Activated naive CD8-positive, alpha-beta T cell treated with anti-CD3 and anti-CD28 coated beads, Interleukin-2, amount 10 ng/mL, durations not matched to agents 7 days and 5 days (primary cell): ENCODE data around the gene MYD88. TPM values are rescaled to one million over a fixed set of nuclear protein-coding genes. Genes with fewer than 3 reads are reported as not detected.

Experiments used
- ATAC-seq: fragments of 150-1000 bp; cut with Tn5 transposase; one replicate; pipeline ENCODE4 v1.10.0; 2021; ENCODE audit warnings: low read depth, moderate library complexity
- POLR2A ChIA-PET: fragments of 350-600 bp; sonication (Branson Sonifier 250); formaldehyde crosslinking; loops from one replicate; lab custom pipeline; 2021; ENCODE audit warnings: antibody characterized with exemption; lab: Charles Lee
- DNase-seq: peaks from one replicate; pipeline ENCODE4 v3.0.0; 2021
- H3K27ac Mint-ChIP-seq: one replicate; pipeline ENCODE4 v1.8.0; 2022; ENCODE audit warnings: mild to moderate bottlenecking, mixed read lengths
- H3K27me3 Mint-ChIP-seq: one replicate; pipeline ENCODE4 v1.8.0; 2022; ENCODE audit warnings: mild to moderate bottlenecking, moderate library complexity, mixed read lengths
- H3K36me3 Mint-ChIP-seq: one replicate; pipeline ENCODE4 v1.8.0; 2021; ENCODE audit warnings: mild to moderate bottlenecking, mixed read lengths
- H3K4me1 Mint-ChIP-seq: one replicate; pipeline ENCODE4 v1.8.0; 2021; ENCODE audit warnings: mixed read lengths
- H3K4me3 Mint-ChIP-seq: one replicate; pipeline ENCODE4 v1.8.0; 2022; ENCODE audit warnings: mild to moderate bottlenecking, moderate library complexity, mixed read lengths
- H3K9me3 Mint-ChIP-seq: one replicate; pipeline ENCODE4 v1.8.0; 2021; ENCODE audit warnings: mixed read lengths
- total RNA-seq, 2 experiments: library from RNA; stranded (reverse); gene quantifications; one replicate each; pipeline ENCODE4 v1.2.3, GENCODE V29; 2021

MYD88 gene
- total RNA-seq, 2 experiments from 2014 or later = 68.5 to 70.6 TPM

DNA sequence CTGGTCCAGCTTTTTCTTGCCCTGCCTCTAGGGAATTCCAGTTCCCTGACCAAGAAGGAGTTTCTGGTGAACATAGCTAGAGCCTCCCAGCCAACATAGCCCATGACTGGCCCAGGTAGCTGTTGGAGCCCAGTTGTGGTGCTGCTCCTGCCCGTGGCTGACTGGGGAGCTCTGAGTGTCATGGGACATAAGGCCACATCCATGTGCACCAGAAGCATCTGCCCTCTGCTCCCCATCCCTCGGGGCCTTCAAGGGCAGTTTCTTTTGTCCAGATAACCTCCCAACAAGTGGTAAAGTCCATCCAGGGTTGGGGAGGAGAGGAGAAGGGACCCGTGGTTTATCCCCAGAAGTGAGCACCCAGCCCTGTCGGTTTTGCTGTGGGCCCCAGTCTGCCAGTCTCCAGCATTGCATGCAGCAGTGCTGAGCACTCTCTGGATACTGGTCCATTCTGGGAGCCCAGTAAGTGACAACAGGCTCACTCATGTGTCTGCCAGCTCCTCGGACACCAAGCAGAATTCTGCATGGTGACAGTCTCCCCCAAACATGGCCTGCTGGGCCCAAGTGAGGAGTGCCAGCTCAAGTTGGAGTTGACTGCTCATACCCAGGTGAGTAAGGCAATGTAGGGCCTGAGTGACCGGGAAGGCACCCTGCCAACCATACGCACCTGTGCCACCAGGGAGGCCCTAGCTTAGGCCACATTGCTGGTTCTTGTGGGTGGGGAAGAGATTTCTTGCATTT is 30.4 kb upstream of the MYD88 start:
- Mint-ChIP-seq H3K4me3 (no peak overlapping the region), H3K27me3 (peaks cover 9% of the 10 kb centered on the region), H3K27ac (no peak overlapping the region), H3K4me1 (no peaks in the 10 kb centered on the region), H3K36me3 (no peaks in the 10 kb centered on the region), H3K9me3 (peaks cover 2% of the 10 kb centered on the region)
- ATAC-seq (no peak), DNase-seq (no peak)
- POLR2A ChIA-PET = no interaction called here

DNA sequence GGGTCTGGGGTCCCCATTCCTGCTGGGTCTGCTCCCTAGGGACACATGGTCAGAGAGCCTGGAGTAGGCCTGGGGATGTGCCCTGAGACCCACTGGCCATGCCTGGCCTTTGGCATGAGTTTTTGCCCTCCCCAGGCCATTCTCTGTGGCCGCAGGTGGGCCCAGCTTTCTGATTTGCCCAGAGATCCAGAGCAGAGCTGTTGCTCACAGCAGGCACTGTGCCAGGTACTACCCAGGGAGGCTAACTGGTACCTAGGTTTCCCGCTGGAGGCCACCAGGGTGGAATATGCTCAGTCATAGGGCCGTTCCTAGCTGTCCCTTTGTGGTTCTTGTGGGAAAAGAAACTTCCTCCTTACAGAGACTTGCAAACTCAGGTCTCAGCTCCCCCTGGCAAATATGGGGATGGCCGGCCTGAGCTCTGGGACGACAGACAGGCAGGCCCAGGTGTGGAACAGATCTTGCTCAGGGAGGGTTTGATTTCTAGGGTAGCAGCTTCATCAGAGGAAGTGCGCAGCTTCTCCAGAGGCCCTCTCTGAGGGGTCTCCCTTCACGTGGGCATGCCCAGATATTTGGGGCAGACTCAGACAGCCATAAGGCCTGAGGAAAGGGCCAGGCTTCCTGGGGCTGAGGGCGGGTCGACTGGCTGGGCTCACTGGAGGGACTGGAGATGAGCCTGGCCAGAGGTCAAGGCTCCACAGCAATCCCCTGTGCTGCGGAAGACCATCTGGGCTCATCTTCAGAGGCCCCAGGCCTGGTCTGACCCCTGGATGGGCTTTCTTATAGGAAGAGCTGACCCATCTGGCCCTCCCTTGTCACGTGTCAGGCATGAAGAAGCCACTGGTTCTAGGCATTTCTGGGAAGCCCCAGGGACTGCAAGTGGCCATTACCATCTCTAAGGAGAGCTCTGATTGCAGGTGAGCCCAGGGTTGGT is 29.5 kb upstream of the MYD88 start:
- H3K36me3 Mint-ChIP-seq = no peaks in the 10 kb centered on the region
- H3K4me1 Mint-ChIP-seq = no peaks in the 10 kb centered on the region
- H3K9me3 Mint-ChIP-seq = peaks cover 2% of the 10 kb centered on the region
- H3K27ac Mint-ChIP-seq = no peak overlapping the region
- H3K4me3 Mint-ChIP-seq = no peak overlapping the region
- peaks cover 6% of the 10 kb centered on the region for H3K27me3 Mint-ChIP-seq
- DNase-seq (no peak), ATAC-seq (no peak)
- POLR2A ChIA-PET = interaction anchor here (0.6 kb wide), 1 partner anchor 73 kb away, joined by 5 read pairs; no protein-coding TSS in a partner anchor

DNA sequence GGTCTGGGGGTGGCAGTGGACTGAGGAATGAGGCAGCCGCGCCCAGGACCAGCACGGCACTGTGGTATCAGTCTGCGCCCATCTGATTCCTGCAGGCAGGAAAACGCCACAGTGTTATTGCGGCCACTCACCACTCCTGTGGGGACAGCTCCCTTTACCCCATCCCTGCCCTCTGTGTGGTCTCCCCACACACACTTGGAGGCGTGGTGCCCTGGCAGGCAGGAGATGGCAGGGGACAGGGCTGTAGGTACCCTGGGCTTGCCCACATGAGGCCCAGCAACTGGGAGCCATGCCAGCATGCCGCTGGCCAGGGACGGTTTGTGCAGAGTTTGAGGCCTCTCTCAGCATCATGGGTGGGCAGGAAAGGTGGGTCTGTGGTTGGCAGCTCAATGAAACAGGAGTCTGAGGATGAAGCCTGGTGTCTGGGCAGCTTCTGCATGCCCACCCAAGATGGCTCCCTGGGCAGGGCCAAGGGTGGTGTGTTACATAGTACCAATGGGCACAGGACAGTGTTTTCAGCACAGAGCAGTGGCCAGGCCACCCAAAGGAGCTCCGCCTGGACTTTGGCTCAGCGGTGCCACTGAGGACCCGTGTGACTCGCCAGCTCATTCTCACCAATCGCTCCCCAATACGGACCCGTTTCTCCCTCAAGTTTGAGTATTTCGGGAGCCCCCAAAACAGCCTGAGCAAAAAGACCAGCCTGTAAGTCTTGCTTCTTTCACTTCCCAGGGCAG is 28.7 kb upstream of the MYD88 start:
- H3K27me3 Mint-ChIP-seq = peaks cover 5% of the 10 kb centered on the region
- DNase-seq (no peak), ATAC-seq (no peak)
- no peaks in the 10 kb centered on the region for H3K4me1 Mint-ChIP-seq
- no peaks in the 10 kb centered on the region for H3K36me3 Mint-ChIP-seq
- H3K27ac Mint-ChIP-seq = no peak overlapping the region
- H3K9me3 Mint-ChIP-seq = peaks cover 2% of the 10 kb centered on the region
- H3K4me3 Mint-ChIP-seq = no peak overlapping the region
- POLR2A ChIA-PET = no interaction called here

DNA sequence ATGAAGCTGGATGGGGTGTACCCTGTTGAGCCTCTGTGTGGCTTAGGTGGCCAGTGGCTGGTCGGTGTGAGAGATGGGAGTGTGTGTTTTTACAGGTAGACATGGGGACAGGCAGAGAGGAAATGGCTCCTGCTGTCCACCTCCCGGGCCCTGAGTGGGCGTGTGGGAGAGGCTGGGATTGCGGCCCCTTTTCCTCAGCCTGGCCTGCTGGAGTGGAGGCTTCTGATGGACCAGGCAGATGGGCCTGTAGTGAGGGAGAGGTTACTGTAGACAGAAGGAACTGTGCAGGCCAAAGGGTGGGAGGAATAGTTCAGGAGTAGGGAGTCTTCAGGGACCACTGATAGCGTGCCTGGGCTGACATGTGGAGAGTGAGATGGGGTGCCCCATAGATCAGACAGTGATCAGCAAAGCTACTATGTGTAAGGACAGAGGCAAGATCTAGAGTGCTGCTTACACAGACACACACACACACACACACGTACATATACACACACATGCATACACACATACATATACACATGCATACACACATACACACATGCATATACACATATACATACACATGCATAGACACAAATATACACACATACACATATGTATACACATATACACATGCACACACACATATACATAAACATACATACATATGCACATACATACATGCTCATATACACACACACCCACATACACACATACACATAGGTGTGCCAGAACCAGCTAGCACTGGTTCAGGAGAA is 28.0 kb upstream of the MYD88 start:
- H3K4me1 Mint-ChIP-seq = peaks cover 5% of the 10 kb centered on the region
- POLR2A ChIA-PET = no interaction called here
- no peaks in the 10 kb centered on the region for H3K36me3 Mint-ChIP-seq
- no peak for DNase-seq
- ATAC-seq = no peak
- peaks cover 2% of the 10 kb centered on the region for H3K9me3 Mint-ChIP-seq
- H3K4me3 Mint-ChIP-seq = no peak overlapping the region
- no peak overlapping the region for H3K27ac Mint-ChIP-seq
- H3K27me3 Mint-ChIP-seq = no peaks in the 10 kb centered on the region

DNA sequence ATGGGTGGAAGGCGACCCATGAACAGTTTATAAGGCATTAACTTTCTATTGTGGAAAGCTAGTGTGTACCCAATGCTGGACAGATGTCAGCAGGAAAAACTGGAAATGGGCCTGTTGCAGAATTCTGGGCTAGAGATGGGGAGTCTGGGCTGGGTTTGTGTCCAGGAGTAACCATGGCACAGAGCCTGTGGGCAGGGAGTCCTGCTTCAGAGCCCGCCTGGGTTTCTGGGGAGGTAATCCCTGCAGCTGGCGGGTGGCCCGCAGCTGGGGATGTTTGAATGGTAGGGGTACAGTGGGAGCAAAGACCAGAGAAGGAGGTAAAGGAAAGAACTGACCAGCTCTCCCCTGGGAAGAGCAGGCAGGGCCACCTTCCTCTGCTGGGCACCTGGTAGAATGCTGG is 27.3 kb upstream of the MYD88 start:
- peaks cover 2% of the 10 kb centered on the region for H3K9me3 Mint-ChIP-seq
- no peak for DNase-seq
- H3K36me3 Mint-ChIP-seq = no peaks in the 10 kb centered on the region
- POLR2A ChIA-PET = interaction anchor here (0.5 kb wide), 1 partner anchor 41 kb away, joined by 4 read pairs; no protein-coding TSS in a partner anchor
- H3K27me3 Mint-ChIP-seq = no peaks in the 10 kb centered on the region
- no peak overlapping the region for H3K27ac Mint-ChIP-seq
- peaks cover 7% of the 10 kb centered on the region for H3K4me1 Mint-ChIP-seq
- ATAC-seq = no peak
- H3K4me3 Mint-ChIP-seq = no peak overlapping the region

DNA sequence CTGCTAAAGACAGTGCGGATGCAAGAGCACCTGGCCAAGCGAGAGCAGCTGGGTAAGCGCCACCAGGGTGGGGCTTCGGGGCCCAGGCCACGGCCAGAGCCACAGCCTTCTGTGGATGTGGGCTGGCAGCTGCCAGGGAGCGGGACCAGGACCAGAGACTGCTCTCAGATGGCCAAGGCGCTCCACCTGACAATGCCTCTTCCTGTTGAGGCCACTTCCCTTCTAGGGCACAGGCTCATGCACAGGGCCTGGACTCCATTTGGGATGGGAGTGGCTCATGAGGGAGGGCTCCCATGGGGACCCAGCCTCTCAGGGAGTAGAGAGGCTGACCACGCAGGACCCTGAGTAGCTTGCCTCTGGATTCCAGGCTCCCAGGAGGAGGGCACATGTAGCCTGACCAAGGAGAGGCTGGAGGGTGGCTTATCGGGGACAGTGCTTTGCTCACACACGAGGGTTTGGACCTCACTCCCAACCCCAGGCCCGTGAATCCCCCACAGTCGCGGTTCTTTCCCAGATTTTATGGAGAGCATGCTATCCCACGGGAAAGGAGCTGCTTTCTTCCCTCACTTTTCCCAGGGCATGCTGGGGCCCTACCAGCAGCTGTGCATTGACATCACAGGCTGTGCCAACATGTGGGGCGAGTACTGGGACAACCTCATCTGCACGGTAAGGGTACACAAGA is 26.6 kb upstream of the MYD88 start:
- Mint-ChIP-seq H3K9me3 (peaks cover under 1% of the 10 kb centered on the region), H3K27me3 (no peaks in the 10 kb centered on the region), H3K36me3 (no peaks in the 10 kb centered on the region), H3K4me1 (peaks cover 7% of the 10 kb centered on the region), H3K27ac (no peak overlapping the region), H3K4me3 (no peak overlapping the region)
- POLR2A ChIA-PET = interaction anchor here (0.5 to 1.7 kb wide), 2 partner anchors 10 to 40 kb away, joined by 3 to 4 read pairs; no protein-coding TSS in a partner anchor
- ATAC-seq = no peak
- no peak for DNase-seq

DNA sequence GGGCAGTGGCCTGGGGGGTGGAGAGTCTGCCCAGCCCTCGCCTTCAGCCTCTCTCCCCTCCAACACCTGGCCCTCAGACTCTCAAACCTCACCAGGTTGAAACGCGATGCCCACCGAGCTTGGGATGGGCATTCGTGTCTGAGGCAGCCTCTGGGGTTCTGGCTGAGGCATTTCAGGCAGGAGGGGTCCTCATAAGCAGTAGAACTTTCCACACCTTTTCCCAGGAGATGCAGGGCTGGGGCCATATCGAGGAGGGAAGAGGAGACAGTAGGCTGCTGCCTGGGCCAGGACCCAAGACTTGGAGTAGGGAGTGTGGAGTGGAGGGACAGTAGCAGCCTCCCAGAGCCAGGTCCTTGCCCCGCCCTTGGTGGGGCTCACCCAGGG is 26.1 kb upstream of the MYD88 start:
- DNase-seq = no peak

DNA sequence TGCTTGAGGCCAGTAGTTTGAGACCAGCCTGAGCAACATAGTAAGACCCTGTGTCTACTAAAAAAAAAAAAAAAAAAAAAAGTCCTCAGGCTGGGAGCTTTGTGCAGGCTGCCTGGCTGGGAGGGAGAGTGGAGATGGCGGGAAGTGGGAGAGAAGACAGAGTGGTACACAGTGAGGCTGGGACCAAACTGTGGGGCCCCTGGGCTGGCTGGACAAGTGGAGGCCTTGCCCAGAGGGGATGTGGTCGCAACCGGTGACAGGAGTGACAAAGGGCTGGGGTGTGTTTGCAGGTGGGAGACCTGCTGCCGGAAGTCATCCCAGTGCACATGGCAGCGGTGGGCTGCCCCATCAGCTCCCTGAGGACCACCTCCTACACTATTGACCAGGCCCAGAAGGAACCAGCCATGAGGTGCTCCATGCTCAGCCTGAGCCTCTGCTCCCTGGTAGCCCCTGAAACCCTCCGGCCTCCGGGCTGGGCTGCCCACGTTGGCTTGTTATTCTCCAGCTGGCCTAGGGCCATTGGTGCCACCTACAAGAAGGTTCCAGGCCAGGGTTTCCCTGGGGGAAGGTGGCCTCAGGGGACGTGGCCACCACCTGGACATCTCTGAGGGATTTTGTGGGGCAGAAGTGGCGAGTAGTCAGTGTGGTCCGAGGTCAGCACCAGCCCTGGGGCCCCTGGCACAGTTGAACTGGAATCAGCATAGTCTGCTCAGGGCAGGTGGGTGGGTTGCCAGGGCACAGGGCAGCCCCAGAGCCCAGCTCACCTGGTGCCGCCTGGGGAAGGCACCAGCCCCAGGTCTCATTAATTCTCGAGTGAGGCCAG is 24.2 kb upstream of the MYD88 start:
- POLR2A ChIA-PET = interaction anchor here (1.7 kb wide), 1 partner anchor 8 kb away, joined by 3 read pairs; no protein-coding TSS in a partner anchor
- ATAC-seq = no peak
- Mint-ChIP-seq H3K4me1 (peaks cover 12% of the 10 kb centered on the region), H3K9me3 (no peaks in the 10 kb centered on the region), H3K27ac (no peak overlapping the region), H3K27me3 (no peaks in the 10 kb centered on the region), H3K36me3 (no peaks in the 10 kb centered on the region), H3K4me3 (no peak overlapping the region)
- DNase-seq = no peak

More for the DNA sequence above, 26.1 kb upstream of the MYD88 start:
- no peaks in the 10 kb centered on the region for H3K9me3 Mint-ChIP-seq
- H3K27ac Mint-ChIP-seq = no peak overlapping the region
- peaks cover 7% of the 10 kb centered on the region for H3K4me1 Mint-ChIP-seq
- H3K27me3 Mint-ChIP-seq = no peaks in the 10 kb centered on the region
- POLR2A ChIA-PET = interaction anchor here (1.7 kb wide), 1 partner anchor 10 kb away, joined by 3 read pairs; no protein-coding TSS in a partner anchor
- no peak for ATAC-seq
- no peak overlapping the region for H3K4me3 Mint-ChIP-seq
- no peaks in the 10 kb centered on the region for H3K36me3 Mint-ChIP-seq

DNA sequence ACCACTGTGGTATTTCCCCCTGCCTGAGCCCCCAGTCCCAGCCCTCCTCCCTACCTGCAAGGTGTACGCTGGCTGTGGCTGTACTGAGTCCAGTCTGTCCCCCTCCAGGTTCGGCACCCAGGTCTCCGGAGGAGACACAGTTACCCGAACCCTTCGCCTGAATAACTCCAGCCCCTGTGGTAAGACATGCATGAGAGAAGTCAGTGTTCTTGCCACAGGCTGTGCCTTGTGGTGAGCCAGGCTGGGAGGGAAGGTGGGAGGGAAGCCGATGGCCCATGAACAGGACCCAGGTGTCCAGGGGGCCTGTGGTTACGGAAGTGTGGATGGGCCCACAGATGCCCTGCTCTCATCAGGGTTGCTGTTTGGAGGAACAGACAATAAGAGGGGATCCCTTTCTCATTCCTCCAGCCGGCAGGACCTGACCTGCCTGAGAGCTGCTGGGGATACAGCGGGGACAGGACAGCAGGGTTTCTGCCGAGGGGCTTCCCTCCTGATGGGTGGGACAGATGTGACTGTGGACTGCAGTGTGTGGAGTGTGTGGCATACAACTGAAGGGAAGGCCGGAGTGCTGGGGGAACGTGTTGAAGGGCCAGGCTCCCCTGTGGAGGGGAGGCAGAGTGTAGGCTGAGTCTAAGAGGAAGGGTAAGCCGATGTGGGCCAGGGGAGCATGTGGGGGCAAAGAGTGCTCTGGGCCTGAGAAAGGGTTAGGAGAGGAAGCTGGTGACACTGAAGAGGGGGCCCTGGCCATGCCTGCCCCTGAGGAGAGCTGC is 23.4 kb upstream of the MYD88 start:
- ATAC-seq (no peak), DNase-seq (peak; percentile 19)
- POLR2A ChIA-PET = no interaction called here
- Mint-ChIP-seq H3K27ac (no peak overlapping the region), H3K9me3 (no peaks in the 10 kb centered on the region), H3K36me3 (no peaks in the 10 kb centered on the region), H3K27me3 (no peaks in the 10 kb centered on the region), H3K4me3 (no peak overlapping the region), H3K4me1 (peaks cover 12% of the 10 kb centered on the region)

DNA sequence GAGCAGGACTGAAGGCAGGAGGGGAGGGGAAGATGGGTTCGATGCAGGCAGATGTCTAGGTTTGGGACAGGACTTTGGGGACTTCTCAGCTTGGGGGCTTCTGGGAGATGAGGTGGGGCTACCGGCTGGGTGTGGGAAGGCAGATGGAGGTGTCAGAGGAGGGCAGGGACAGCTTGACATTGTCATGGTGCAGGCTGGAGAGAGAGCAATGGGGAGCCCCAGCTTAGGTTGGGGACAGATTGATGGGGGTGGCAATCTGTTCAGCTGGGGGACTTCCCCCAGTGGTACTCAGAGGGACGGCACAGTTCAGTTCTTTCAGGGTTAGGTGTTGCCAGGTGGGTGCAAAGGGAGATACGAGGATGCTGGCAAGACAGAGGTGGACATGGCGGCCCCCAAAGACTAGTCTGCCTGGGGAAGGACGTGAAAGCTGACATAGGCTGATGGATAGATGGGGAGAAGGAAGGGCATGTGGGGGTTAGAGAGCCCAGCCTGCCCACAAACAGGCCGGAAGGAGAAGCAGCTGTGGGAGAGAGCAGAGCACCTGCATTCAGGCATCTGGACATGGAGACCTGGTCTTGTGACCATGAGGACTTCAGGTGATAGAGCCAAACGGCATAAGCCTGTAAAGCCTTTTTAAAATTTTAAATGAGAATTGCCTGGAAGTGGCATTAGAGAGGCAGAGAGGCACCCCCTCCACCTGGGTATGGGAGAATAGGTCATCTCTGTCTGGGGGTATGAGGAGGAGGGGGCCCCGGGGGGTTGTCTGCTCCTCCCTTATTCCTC is 22.6 kb upstream of the MYD88 start:
- H3K36me3 Mint-ChIP-seq = peaks cover 3% of the 10 kb centered on the region
- H3K9me3 Mint-ChIP-seq = no peaks in the 10 kb centered on the region
- peaks cover 13% of the 10 kb centered on the region for H3K4me1 Mint-ChIP-seq
- H3K27ac Mint-ChIP-seq = no peak overlapping the region
- DNase-seq (peak; percentile 21), ATAC-seq (no peak)
- POLR2A ChIA-PET = interaction anchor here (0.7 kb wide), 1 partner anchor 32 kb away, joined by 3 read pairs; no protein-coding TSS in a partner anchor
- H3K4me3 Mint-ChIP-seq = no peak overlapping the region
- no peaks in the 10 kb centered on the region for H3K27me3 Mint-ChIP-seq
